NCI-H2107 treated with DMSO at 0.1 percent for 48 hours (cell line): ENCODE measurements around the gene LRRC58.
"Not testable (repeated sequence)": the region's sequence is repeated elsewhere in the genome, so short reads cannot be mapped to it uniquely, and the experiment has no call there.

Experiments
- DNase-seq: peaks from one replicate; lab custom pipeline; 2025; ENCODE audit not compliant: unreplicated experiment; lab: John Stamatoyannopoulos, UW

LRRC58 gene

GRCh38 chr3:120348991-120349854 is at the start of gene LRRC58:
TSS of gene LRRC58 (minus strand) at chr3:120349354. CDS start at chr3:120349243, 111 bp downstream.
- DNase-seq = peak; percentile 77

- no peak for DNase-seq
These were observed 47.3 kb upstream of the LRRC58 start for GRCh38 chr3:120396469-120396868.

GRCh38 chr3:120394347-120394746 is 45.2 kb upstream of the LRRC58 start:
- DNase-seq = no peak

- no peak for DNase-seq
These were observed 44.6 kb upstream of the LRRC58 start for GRCh38 chr3:120393761-120394160.

GRCh38 chr3:120393243-120393642 is 44.1 kb upstream of the LRRC58 start:
- DNase-seq = no peak

GRCh38 chr3:120382941-120383447 is 33.8 kb upstream of the LRRC58 start:
- DNase-seq = no peak

GRCh38 chr3:120381503-120381902 is 32.3 kb upstream of the LRRC58 start:
- DNase-seq = no peak

GRCh38 chr3:120377948-120378347 is 28.8 kb upstream of the LRRC58 start:
- not testable (repeated sequence) for DNase-seq

- no peak for DNase-seq
These were observed 21.3 kb upstream of the LRRC58 start for GRCh38 chr3:120370463-120370862.

GRCh38 chr3:120369037-120369467 is 19.9 kb upstream of the LRRC58 start:
- no peak for DNase-seq

- DNase-seq = no peak
These were observed 19.0 kb upstream of the LRRC58 start for GRCh38 chr3:120368172-120368571.

GRCh38 chr3:120364821-120365220 is 15.7 kb upstream of the LRRC58 start:
- DNase-seq = no peak

GRCh38 chr3:120364101-120364500 is 14.9 kb upstream of the LRRC58 start:
- DNase-seq = no peak

- peak; percentile 88 for DNase-seq
These were observed 8.7 kb upstream of the LRRC58 start for GRCh38 chr3:120357807-120358206.

GRCh38 chr3:120355486-120355885 is 6.3 kb upstream of the LRRC58 start:
- no peak for DNase-seq

GRCh38 chr3:120353463-120353862 is 4.3 kb upstream of the LRRC58 start:
- DNase-seq = no peak

- DNase-seq = no peak
These were observed 2.9 kb upstream of the LRRC58 start for GRCh38 chr3:120352017-120352416.

GRCh38 chr3:120350401-120350941 is 1.3 kb upstream of the LRRC58 start:
- DNase-seq = no peak

GRCh38 chr3:120349855-120350125 is 636 bp upstream of the LRRC58 start:
- no peak for DNase-seq

GRCh38 chr3:120348065-120348990 is 826 bp downstream of the LRRC58 start:
- peak; percentile 32 for DNase-seq

- DNase-seq = no peak
These were observed 4.8 kb downstream of the LRRC58 start for GRCh38 chr3:120344349-120344748.
